WTC11 (cell line): Measurements from ENCODE around the gene USH2A.

Experiments used
- ATF3 ChIP-seq: sonication (generic); formaldehyde crosslinking; conservative IDR thresholded peaks from 2 replicates; pipeline ENCODE4 v1.8.1; 2022; ENCODE audit warnings: mild to moderate bottlenecking, missing genetic modification reagents
- CTCF ChIP-seq: fragments of 200-600 bp; IDR thresholded peaks from 2 replicates; pipeline ENCODE4 v1.8.0; 2022; ENCODE audit warnings: antibody characterized with exemption
- JUN ChIP-seq: sonication (generic); formaldehyde crosslinking; IDR thresholded peaks from 2 replicates; pipeline ENCODE4 v1.8.0; 2023; ENCODE audit warnings: mild to moderate bottlenecking, missing genetic modification reagents
- ZNF121 ChIP-seq: sonication (generic); formaldehyde crosslinking; IDR thresholded peaks from 2 replicates; pipeline ENCODE4 v1.8.0; 2023; ENCODE audit warnings: missing genetic modification reagents
- TF ChIP-seq, protein P1 (sequence below): sonication (generic); formaldehyde crosslinking; IDR thresholded peaks from 2 replicates; pipeline ENCODE4 v1.8.0; 2022; ENCODE audit warnings: mild to moderate bottlenecking, missing genetic modification reagents

- TF ChIP-seq CTCF = no peak
- no peak for TF ChIP-seq ATF3
- TF ChIP-seq, protein P1, sequence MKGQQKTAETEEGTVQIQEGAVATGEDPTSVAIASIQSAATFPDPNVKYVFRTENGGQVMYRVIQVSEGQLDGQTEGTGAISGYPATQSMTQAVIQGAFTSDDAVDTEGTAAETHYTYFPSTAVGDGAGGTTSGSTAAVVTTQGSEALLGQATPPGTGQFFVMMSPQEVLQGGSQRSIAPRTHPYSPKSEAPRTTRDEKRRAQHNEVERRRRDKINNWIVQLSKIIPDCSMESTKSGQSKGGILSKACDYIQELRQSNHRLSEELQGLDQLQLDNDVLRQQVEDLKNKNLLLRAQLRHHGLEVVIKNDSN = no peak
- TF ChIP-seq ZNF121 (CRISPR knock-in tag) = no peak
- TF ChIP-seq JUN (CRISPR knock-in tag) = no peak
Measured at GRCh38 chr1:215647738-215648137, 775.5 kb downstream of the USH2A start.
